Activated effector memory CD4-positive, alpha-beta T cell treated with Interleukin-2 at 50 U/mL for 16 hours (primary cell): ENCODE data around the gene PIWIL1.

Source experiments
- DNase-seq: peaks from one replicate; pipeline ENCODE4 v3.0.0-alpha.2; 2020

Gene PIWIL1

GRCh38 chr12:130337488-130338303 lies at the start of gene PIWIL1:
Gene PIWIL1, plus strand, starts transcription at chr12:130337887. Its CDS starts 4,705 bp downstream, at chr12:130342592.
- DNase-seq, result no peak

GRCh38 chr12:130288206-130288605 lies 49.5 kb upstream of the PIWIL1 start:
- no peak for DNase-seq

GRCh38 chr12:130288691-130289090 lies 49.0 kb upstream of the PIWIL1 start:
- no peak for DNase-seq

GRCh38 chr12:130290114-130290513 lies 47.6 kb upstream of the PIWIL1 start:
- DNase-seq, result no peak

GRCh38 chr12:130298322-130299021 lies 39.2 kb upstream of the PIWIL1 start:
- DNase-seq, result no peak

GRCh38 chr12:130299574-130299973 lies 38.1 kb upstream of the PIWIL1 start:
- no peak for DNase-seq

GRCh38 chr12:130300090-130300489 lies 37.6 kb upstream of the PIWIL1 start:
- no peak for DNase-seq

GRCh38 chr12:130300737-130301535 lies 36.8 kb upstream of the PIWIL1 start:
- no peak for DNase-seq

GRCh38 chr12:130301559-130301958 lies 36.1 kb upstream of the PIWIL1 start:
- no peak for DNase-seq

GRCh38 chr12:130303781-130304180 lies 33.9 kb upstream of the PIWIL1 start:
- DNase-seq, result no peak

- DNase-seq, result no peak
These were observed 29.8 kb upstream of the PIWIL1 start for GRCh38 chr12:130307859-130308258.

- no peak for DNase-seq
These were observed 29.3 kb upstream of the PIWIL1 start for GRCh38 chr12:130308393-130308792.

GRCh38 chr12:130316251-130316650 lies 21.4 kb upstream of the PIWIL1 start:
- no peak for DNase-seq

GRCh38 chr12:130320536-130320935 lies 17.2 kb upstream of the PIWIL1 start:
- no peak for DNase-seq

GRCh38 chr12:130322263-130322662 lies 15.4 kb upstream of the PIWIL1 start:
- DNase-seq, result no peak

- no peak for DNase-seq
These were observed 7.0 kb upstream of the PIWIL1 start for GRCh38 chr12:130330685-130331084.

- no peak for DNase-seq
These were observed 6.5 kb upstream of the PIWIL1 start for GRCh38 chr12:130331146-130331545.

- no peak for DNase-seq
These were observed 4.3 kb upstream of the PIWIL1 start for GRCh38 chr12:130333341-130333740.

- no peak for DNase-seq
These were observed 3.3 kb upstream of the PIWIL1 start for GRCh38 chr12:130334399-130334798.

GRCh38 chr12:130334937-130335336 lies 2.8 kb upstream of the PIWIL1 start:
- DNase-seq, result no peak

- DNase-seq, result no peak
These were observed 1.9 kb upstream of the PIWIL1 start for GRCh38 chr12:130335517-130336392.

- DNase-seq, result no peak
These were observed 782 bp upstream of the PIWIL1 start for GRCh38 chr12:130336723-130337487.
